Activated CD8-positive, alpha-beta memory T cell treated with anti-CD3 and anti-CD28 coated beads for 48 hours (primary cell): ENCODE data around the gene CCP110.
"Not testable (repeated sequence)": the region's sequence is repeated elsewhere in the genome, so short reads cannot be mapped to it uniquely, and the experiment has no call there.

Experiments used
- DNase-seq, 3 experiments: peaks; one replicate each; pipeline ENCODE4 v3.0.0-alpha.2; 2020; ENCODE audit warnings: low read depth in 2 of 3, low spot score in 2 of 3

The CCP110 gene

GRCh38 chr16:19512297-19512696, 11.4 kb upstream of the CCP110 start:
- DNase-seq, result no peak

- DNase-seq, result no peak
Measured at GRCh38 chr16:19513377-19514053, 10.2 kb upstream of the CCP110 start.

GRCh38 chr16:19515757-19516156, 8.0 kb upstream of the CCP110 start:
- DNase-seq, result no peak

- no peak for DNase-seq
Measured at GRCh38 chr16:19517424-19518089, 6.2 kb upstream of the CCP110 start.

- no peak for DNase-seq
Measured at GRCh38 chr16:19518388-19518787, 5.4 kb upstream of the CCP110 start.

- no peak for DNase-seq
Measured at GRCh38 chr16:19520861-19521331, 2.8 kb upstream of the CCP110 start.

- DNase-seq, result peak; percentile 72 to 86 (median 82)
Measured at GRCh38 chr16:19521471-19522396, 2.0 kb upstream of the CCP110 start, which contains the start of gene GDE1. TSS of gene GDE1 (minus strand) at chr16:19522098. CDS start at chr16:19521964, 134 bp downstream.

GRCh38 chr16:19522397-19522732, 1.4 kb upstream of the CCP110 start:
- DNase-seq, result no peak

GRCh38 chr16:19522760-19523159, 982 bp upstream of the CCP110 start:
- no peak for DNase-seq

- no peak for DNase-seq
Measured at GRCh38 chr16:19523184-19523558, 571 bp upstream of the CCP110 start.

- DNase-seq, result no peak
Measured at GRCh38 chr16:19524356-19524615, 544 bp downstream of the CCP110 start.

- no peak for DNase-seq
Measured at GRCh38 chr16:19524616-19525384, 1.1 kb downstream of the CCP110 start.

GRCh38 chr16:19525385-19525723, 1.6 kb downstream of the CCP110 start:
- no peak for DNase-seq

- no peak for DNase-seq
Measured at GRCh38 chr16:19527161-19527560, 3.4 kb downstream of the CCP110 start.

- DNase-seq, result no peak
Measured at GRCh38 chr16:19528666-19529065, 4.9 kb downstream of the CCP110 start.

GRCh38 chr16:19532601-19533000, 8.9 kb downstream of the CCP110 start:
- DNase-seq, result no peak

- no peak for DNase-seq
Measured at GRCh38 chr16:19540241-19540970, 16.7 kb downstream of the CCP110 start.

- DNase-seq, result no peak
Measured at GRCh38 chr16:19542138-19542821, 18.5 kb downstream of the CCP110 start.

- not testable (repeated sequence) for DNase-seq
Measured at GRCh38 chr16:19543278-19543996, 19.7 kb downstream of the CCP110 start.
